ENCODE measurements around the gene PDE1C. TPM values are rescaled to one million over a fixed set of nuclear protein-coding genes. Genes with fewer than 3 reads are reported as not detected.

PDE1C gene
- total RNA-seq, 1 experiment from 2014 or later, result not detected

- no peak for DNase-seq (ENCODE audit: low spot score)
- Histone ChIP-seq H3K27me3 (replicated peaks; ENCODE audit: insufficient read depth, low read depth, low read length, poor library complexity) (peaks cover 3% of the 10 kb centered on the region), H3K36me3 (ENCODE audit: insufficient read depth, low read length, poor library complexity, severe bottlenecking) (no peaks in the 10 kb centered on the region), H3K4me1 (ENCODE audit: insufficient read depth, low read length, poor library complexity, severe bottlenecking) (no peaks in the 10 kb centered on the region), H3K4me3 (ENCODE audit: low read depth, low read length, poor library complexity, severe bottlenecking) (no peak overlapping the region), H3K9me3 (ENCODE audit: low read depth, low read length, poor library complexity, severe bottlenecking) (no peaks in the 10 kb centered on the region), H3K27ac (ENCODE audit: low read depth, low read length, poor library complexity, severe bottlenecking) (no peak overlapping the region)
- intact Hi-C loops (cut with micrococcal nuclease; ENCODE audit: unreplicated experiment), result no loop called here
- ChIA-PET CTCF (no interaction called here), POLR2A (ENCODE audit: low non-redundant PET) (no interaction called here)
- no TSS peak for BruUV-seq (replicated peaks)
- TF ChIP-seq EZH2 (IDR thresholded peaks at IDR 0.05; ENCODE audit: borderline replicate concordance, low read depth, low read length, poor library complexity, severe bottlenecking), result no peak
- TF ChIP-seq CTCF (conservative IDR thresholded peaks at IDR 0.05; ENCODE audit: low read depth, low read length), result no peak
Measured at GRCh38 chr7:31974351-31974750, 95.9 kb downstream of the PDE1C start.

GRCh38 chr7:31971049-31971667 is 99.0 kb downstream of the PDE1C start:
- no peak overlapping the region for H3K4me3 ChIP-seq (ENCODE audit: low read depth, low read length, poor library complexity, severe bottlenecking)
- ChIA-PET CTCF (no interaction called here), POLR2A (ENCODE audit: low non-redundant PET) (no interaction called here)
- H3K4me1 ChIP-seq (ENCODE audit: insufficient read depth, low read length, poor library complexity, severe bottlenecking), result no peaks in the 10 kb centered on the region
- no peak for DNase-seq (ENCODE audit: low spot score)
- no peak overlapping the region for H3K27ac ChIP-seq (ENCODE audit: low read depth, low read length, poor library complexity, severe bottlenecking)
- no peaks in the 10 kb centered on the region for H3K36me3 ChIP-seq (ENCODE audit: insufficient read depth, low read length, poor library complexity, severe bottlenecking)
- no TSS peak for BruUV-seq (replicated peaks)
- intact Hi-C loops (cut with micrococcal nuclease; ENCODE audit: unreplicated experiment), result no loop called here
- H3K27me3 ChIP-seq (replicated peaks; ENCODE audit: insufficient read depth, low read depth, low read length, poor library complexity), result peaks cover 3% of the 10 kb centered on the region
- H3K9me3 ChIP-seq (ENCODE audit: low read depth, low read length, poor library complexity, severe bottlenecking), result no peaks in the 10 kb centered on the region
- TF ChIP-seq EZH2 (IDR thresholded peaks at IDR 0.05; ENCODE audit: borderline replicate concordance, low read depth, low read length, poor library complexity, severe bottlenecking) (no peak), CTCF (conservative IDR thresholded peaks at IDR 0.05; ENCODE audit: low read depth, low read length) (no peak)

- Histone ChIP-seq H3K9me3 (ENCODE audit: low read depth, low read length, poor library complexity, severe bottlenecking) (no peaks in the 10 kb centered on the region), H3K4me1 (ENCODE audit: insufficient read depth, low read length, poor library complexity, severe bottlenecking) (no peaks in the 10 kb centered on the region), H3K36me3 (ENCODE audit: insufficient read depth, low read length, poor library complexity, severe bottlenecking) (no peaks in the 10 kb centered on the region), H3K27ac (ENCODE audit: low read depth, low read length, poor library complexity, severe bottlenecking) (no peak overlapping the region), H3K4me3 (ENCODE audit: low read depth, low read length, poor library complexity, severe bottlenecking) (no peak overlapping the region), H3K27me3 (replicated peaks; ENCODE audit: insufficient read depth, low read depth, low read length, poor library complexity) (peaks cover 3% of the 10 kb centered on the region)
- POLR2A ChIA-PET (ENCODE audit: low non-redundant PET), result no interaction called here
- intact Hi-C loops (cut with micrococcal nuclease; ENCODE audit: unreplicated experiment), result no loop called here
- DNase-seq (ENCODE audit: low spot score), result no peak
- CTCF ChIA-PET, result no interaction called here
- TF ChIP-seq CTCF (conservative IDR thresholded peaks at IDR 0.05; ENCODE audit: low read depth, low read length) (no peak), EZH2 (IDR thresholded peaks at IDR 0.05; ENCODE audit: borderline replicate concordance, low read depth, low read length, poor library complexity, severe bottlenecking) (no peak)
- no TSS peak for BruUV-seq (replicated peaks)
Measured at GRCh38 chr7:31970501-31970900, 99.7 kb downstream of the PDE1C start.

All from A673 (cell line).